ENCODE data around the gene OR4E2.
"Not testable (repeated sequence)": the region's sequence is repeated elsewhere in the genome, so short reads cannot be mapped to it uniquely, and the experiment has no call there.

Gene OR4E2

GRCh38 chr14:21653331-21653885 lies at the start of gene OR4E2:
Gene OR4E2, plus strand, starts transcription at chr14:21653835. Its CDS starts 11,248 bp downstream, at chr14:21665083.
- no peak for DNase-seq

GRCh38 chr14:21612324-21612723 lies 41.3 kb upstream of the OR4E2 start:
- DNase-seq: no peak

GRCh38 chr14:21614240-21614639 lies 39.4 kb upstream of the OR4E2 start:
- no peak for DNase-seq

- DNase-seq: no peak
These were observed 36.0 kb upstream of the OR4E2 start for GRCh38 chr14:21617614-21618013.

- no peak for DNase-seq
These were observed 27.0 kb upstream of the OR4E2 start for GRCh38 chr14:21626491-21627230.

GRCh38 chr14:21630503-21630902 lies 23.1 kb upstream of the OR4E2 start:
- not testable (repeated sequence) for DNase-seq

- no peak for DNase-seq
These were observed 22.6 kb upstream of the OR4E2 start for GRCh38 chr14:21631084-21631483.

GRCh38 chr14:21634840-21635239 lies 18.8 kb upstream of the OR4E2 start, which contains the start of gene OR10G2:
Gene OR10G2, minus strand, starts transcription at chr14:21634940. Its CDS starts 98 bp downstream, at chr14:21634842.
- no peak for DNase-seq

- no peak for DNase-seq
These were observed 11.0 kb upstream of the OR4E2 start for GRCh38 chr14:21642683-21643082.

GRCh38 chr14:21643407-21643806 lies 10.2 kb upstream of the OR4E2 start:
- DNase-seq: no peak

- no peak for DNase-seq
These were observed 6.3 kb upstream of the OR4E2 start for GRCh38 chr14:21647380-21647779.

GRCh38 chr14:21652209-21652808 lies 1.3 kb upstream of the OR4E2 start:
- DNase-seq: no peak

- DNase-seq: no peak
These were observed 580 bp downstream of the OR4E2 start for GRCh38 chr14:21654215-21654614.

- no peak for DNase-seq
These were observed 3.3 kb downstream of the OR4E2 start for GRCh38 chr14:21656980-21657379.

GRCh38 chr14:21668377-21668776 lies 14.7 kb downstream of the OR4E2 start:
- no peak for DNase-seq

- DNase-seq: no peak
These were observed 15.6 kb downstream of the OR4E2 start for GRCh38 chr14:21669284-21669683.

GRCh38 chr14:21671371-21671770 lies 17.7 kb downstream of the OR4E2 start:
- DNase-seq: no peak

- DNase-seq: no peak
These were observed 18.5 kb downstream of the OR4E2 start for GRCh38 chr14:21672116-21672515.

GRCh38 chr14:21673718-21674117 lies 20.1 kb downstream of the OR4E2 start, which contains the start of gene OR4E1:
Gene OR4E1, minus strand, starts transcription at chr14:21673818. Its CDS starts 2,883 bp downstream, at chr14:21670935.
- no peak for DNase-seq

GRCh38 chr14:21675566-21675965 lies 21.9 kb downstream of the OR4E2 start:
- no peak for DNase-seq

GRCh38 chr14:21680072-21680471 lies 26.4 kb downstream of the OR4E2 start:
- no peak for DNase-seq

- DNase-seq: no peak
These were observed 32.8 kb downstream of the OR4E2 start for GRCh38 chr14:21686468-21686867.

- no peak for DNase-seq
These were observed 40.8 kb downstream of the OR4E2 start for GRCh38 chr14:21694425-21694824.

- DNase-seq: not testable (repeated sequence)
These were observed 44.0 kb downstream of the OR4E2 start for GRCh38 chr14:21697662-21698061.

All from hippocampal formation (tissue), 2 donors.